Endothelial cell (in vitro differentiated cells): ENCODE results near the gene VEGFB. TPM values are rescaled to one million over a fixed set of nuclear protein-coding genes. Genes with fewer than 3 reads are reported as not detected.
A peak's percentile ranks its signal among the peaks of the same experiment; 100 is the strongest.

Source experiments
- DNase-seq: peaks from one replicate; pipeline ENCODE4 v3.0.0; 2021; ENCODE audit warnings: low spot score
- H3K27ac Mint-ChIP-seq: one replicate; pipeline ENCODE4 v1.8.0; 2021; ENCODE audit warnings: mixed read lengths, inconsistent platforms; ENCODE audit not compliant: unreplicated experiment
- H3K27me3 Mint-ChIP-seq: one replicate; pipeline ENCODE4 v1.8.0; 2021; ENCODE audit warnings: mild to moderate bottlenecking, moderate library complexity, mixed read lengths, inconsistent platforms; ENCODE audit not compliant: unreplicated experiment
- H3K36me3 Mint-ChIP-seq: one replicate; pipeline ENCODE4 v1.8.0; 2021; ENCODE audit warnings: mild to moderate bottlenecking, low read depth, mixed read lengths, inconsistent platforms; ENCODE audit not compliant: unreplicated experiment
- H3K4me1 Mint-ChIP-seq: one replicate; pipeline ENCODE4 v1.8.0; 2021; ENCODE audit warnings: mild to moderate bottlenecking, mixed read lengths, inconsistent platforms; ENCODE audit not compliant: unreplicated experiment
- H3K4me3 Mint-ChIP-seq: one replicate; pipeline ENCODE4 v1.8.0; 2021; ENCODE audit warnings: mild to moderate bottlenecking, mixed read lengths, inconsistent platforms; ENCODE audit not compliant: unreplicated experiment
- H3K9me3 Mint-ChIP-seq: one replicate; pipeline ENCODE4 v1.8.0; 2021; ENCODE audit warnings: mixed read lengths, inconsistent platforms; ENCODE audit not compliant: unreplicated experiment
- total RNA-seq: library from RNA; stranded (reverse); fragmentation: NEBNext Ultra II Directional; extraction: Animal tissue kit (Norgen Biotek cat#: 25700); gene quantifications from one replicate; pipeline ENCODE4 v1.2.1, GENCODE V29; 2021; ENCODE audit not compliant: unreplicated experiment
- TF ChIP-seq, protein P1 (sequence below): fragments of 200-600 bp; sonication (generic); IDR thresholded peaks from one replicate; pipeline ENCODE4 v1.5.0; 2021; ENCODE audit warnings: antibody characterized with exemption; ENCODE audit not compliant: unreplicated experiment

VEGFB gene
- total RNA-seq, 1 donor from 2014 or later: 11.5 TPM

DNA sequence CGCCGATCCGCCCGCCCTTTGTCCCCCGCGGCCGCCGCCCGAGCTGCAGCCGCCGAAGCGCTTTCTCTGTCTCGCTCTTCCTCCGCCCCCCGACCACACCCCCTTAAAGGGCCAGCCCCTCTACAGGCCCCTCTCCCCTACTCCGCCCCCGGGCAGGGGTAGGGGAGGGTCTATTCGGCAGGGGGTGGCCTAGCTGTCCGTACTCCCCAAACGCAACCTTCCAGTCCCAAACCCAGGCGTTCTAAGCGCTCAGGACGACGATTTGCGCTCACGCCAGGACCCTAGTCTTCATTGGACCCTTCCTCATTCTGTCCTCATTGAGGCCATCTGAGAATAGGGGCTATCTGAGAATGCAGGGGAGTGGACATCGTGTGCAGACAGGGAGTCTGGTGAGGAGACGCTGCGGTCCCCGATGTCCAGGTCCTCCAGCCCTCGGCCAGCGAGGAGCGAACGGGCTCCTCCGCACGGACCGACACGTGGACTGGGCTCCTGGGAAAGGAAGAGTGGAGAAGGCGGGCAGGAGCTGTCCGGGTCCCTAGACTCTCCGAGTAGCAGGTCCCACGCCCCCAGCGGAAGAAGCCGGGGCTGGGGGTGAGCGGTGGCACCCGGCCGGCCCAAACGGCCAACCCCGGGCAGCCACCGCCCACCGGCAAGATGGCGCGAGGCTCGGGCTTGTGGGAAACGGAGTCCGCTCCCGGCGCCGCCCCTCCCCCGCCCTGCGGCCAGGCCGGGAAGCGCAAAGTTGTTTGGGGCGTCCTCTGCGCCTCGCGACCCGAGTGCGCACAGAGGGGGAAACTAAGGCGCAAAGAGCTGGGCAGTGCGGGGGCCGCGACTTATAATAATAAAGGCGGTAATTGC is 12.7 kb downstream of the VEGFB start, which contains the start of gene PPP1R14B:
PPP1R14B (minus strand) TSS at position 73 of the 858 bp plus-strand sequence. CDS start 270 bp downstream, outside the sequence.
- TF ChIP-seq, protein P1, sequence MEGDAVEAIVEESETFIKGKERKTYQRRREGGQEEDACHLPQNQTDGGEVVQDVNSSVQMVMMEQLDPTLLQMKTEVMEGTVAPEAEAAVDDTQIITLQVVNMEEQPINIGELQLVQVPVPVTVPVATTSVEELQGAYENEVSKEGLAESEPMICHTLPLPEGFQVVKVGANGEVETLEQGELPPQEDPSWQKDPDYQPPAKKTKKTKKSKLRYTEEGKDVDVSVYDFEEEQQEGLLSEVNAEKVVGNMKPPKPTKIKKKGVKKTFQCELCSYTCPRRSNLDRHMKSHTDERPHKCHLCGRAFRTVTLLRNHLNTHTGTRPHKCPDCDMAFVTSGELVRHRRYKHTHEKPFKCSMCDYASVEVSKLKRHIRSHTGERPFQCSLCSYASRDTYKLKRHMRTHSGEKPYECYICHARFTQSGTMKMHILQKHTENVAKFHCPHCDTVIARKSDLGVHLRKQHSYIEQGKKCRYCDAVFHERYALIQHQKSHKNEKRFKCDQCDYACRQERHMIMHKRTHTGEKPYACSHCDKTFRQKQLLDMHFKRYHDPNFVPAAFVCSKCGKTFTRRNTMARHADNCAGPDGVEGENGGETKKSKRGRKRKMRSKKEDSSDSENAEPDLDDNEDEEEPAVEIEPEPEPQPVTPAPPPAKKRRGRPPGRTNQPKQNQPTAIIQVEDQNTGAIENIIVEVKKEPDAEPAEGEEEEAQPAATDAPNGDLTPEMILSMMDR: peak; percentile 8
- Mint-ChIP-seq H3K9me3 (no peaks in the 10 kb centered on the region), H3K27ac (peak within 1 kb of the TSS; percentile 85), H3K4me1 (peaks cover 26% of the 10 kb centered on the region), H3K36me3 (peaks cover 11% of the 10 kb centered on the region), H3K4me3 (peak within 1 kb of the TSS; percentile 93), H3K27me3 (peaks cover 10% of the 10 kb centered on the region)
- DNase-seq: peak; percentile 84

DNA sequence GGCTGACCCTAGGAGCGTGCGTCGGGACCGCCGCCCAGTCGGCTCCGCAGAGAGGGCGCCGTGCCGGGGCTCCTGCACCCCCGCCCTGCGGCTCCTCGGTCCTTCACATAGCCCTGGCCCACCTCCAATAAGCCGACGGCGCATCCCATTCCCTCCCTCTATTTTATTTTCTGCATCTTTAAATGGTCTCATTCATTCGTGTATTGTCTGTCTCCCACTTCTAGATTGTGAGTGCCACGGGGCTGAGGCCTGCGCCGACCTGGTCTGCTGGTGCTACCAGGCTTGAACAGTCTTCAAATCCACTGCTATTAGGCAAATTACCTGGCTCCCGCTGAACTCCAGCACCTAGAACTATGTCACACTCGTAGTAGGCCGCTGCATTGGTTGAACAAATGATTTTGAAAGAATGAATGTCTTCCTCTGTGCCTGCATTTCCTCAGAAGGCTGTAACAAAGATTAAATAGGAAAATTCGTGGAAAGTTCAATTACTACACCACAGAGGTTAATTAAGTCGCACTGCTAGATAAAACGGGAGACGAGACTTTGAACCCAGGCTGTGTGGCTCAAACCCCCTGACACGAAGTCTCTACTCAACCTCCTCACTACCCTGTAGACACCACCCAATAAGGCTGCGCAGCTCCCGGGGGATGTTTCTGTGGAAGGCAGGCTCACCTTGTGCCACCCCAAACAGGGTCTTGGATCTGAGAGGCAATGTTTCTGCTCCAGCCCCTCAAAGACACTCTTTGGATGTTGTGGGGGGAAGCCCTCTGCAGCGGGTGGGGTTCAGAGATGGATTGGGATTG is 13.5 kb downstream of the VEGFB start:
- Mint-ChIP-seq H3K9me3 (no peaks in the 10 kb centered on the region), H3K4me1 (peaks cover 26% of the 10 kb centered on the region), H3K4me3 (peak overlapping the region; percentile 86), H3K27me3 (peaks cover 7% of the 10 kb centered on the region), H3K27ac (peak overlapping the region; percentile 85), H3K36me3 (peaks cover 11% of the 10 kb centered on the region)
- TF ChIP-seq, protein P1: no peak
- DNase-seq: no peak

DNA sequence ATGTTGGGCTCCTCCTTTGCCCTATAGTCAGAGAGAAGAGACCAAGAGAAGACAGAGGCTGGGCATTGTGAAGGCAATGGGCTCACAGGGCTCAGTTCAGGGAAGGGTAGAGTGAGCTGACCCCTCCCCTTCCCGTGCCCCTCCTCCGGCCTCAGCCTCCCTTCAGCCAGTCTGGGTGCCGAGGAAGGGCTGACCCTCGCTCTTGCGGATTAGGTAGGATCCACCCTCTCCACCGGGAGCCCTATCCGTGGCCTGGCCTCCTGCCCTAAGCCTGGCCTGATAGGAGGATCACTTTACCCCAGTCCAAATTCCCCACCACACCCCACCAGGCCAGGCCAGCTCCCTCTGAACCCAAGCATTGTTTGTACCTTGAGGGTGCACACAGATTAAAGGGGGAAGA is 14.2 kb downstream of the VEGFB start:
- no peaks in the 10 kb centered on the region for H3K9me3 Mint-ChIP-seq
- peaks cover 6% of the 10 kb centered on the region for H3K27me3 Mint-ChIP-seq
- peak overlapping the region; percentile 86 for H3K4me3 Mint-ChIP-seq
- peaks cover 7% of the 10 kb centered on the region for H3K36me3 Mint-ChIP-seq
- H3K4me1 Mint-ChIP-seq: peaks cover 26% of the 10 kb centered on the region
- TF ChIP-seq, protein P1: no peak
- H3K27ac Mint-ChIP-seq: peak overlapping the region; percentile 36
- no peak for DNase-seq

DNA sequence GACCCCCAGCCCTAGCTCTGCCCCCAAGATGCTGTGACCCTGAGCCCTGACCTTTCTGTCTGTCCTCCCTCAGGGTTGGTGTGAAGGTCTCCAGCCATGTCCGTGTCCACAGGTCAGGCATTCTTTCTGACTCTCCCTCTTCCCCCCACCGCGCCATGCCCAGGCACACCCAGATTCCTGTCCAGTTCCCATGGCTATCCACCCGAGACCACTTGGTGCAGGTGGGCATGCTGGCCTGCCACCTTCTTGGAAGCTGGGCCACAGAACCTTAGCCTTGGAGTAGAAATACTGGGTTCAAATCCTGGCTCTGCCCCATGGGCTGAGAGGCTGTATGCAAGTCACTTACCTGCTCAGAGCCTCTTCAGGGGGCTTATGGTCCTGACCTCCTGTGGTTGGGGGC is 14.7 kb downstream of the VEGFB start:
- Mint-ChIP-seq H3K27me3 (peaks cover 10% of the 10 kb centered on the region), H3K4me3 (no peak overlapping the region), H3K36me3 (peaks cover 4% of the 10 kb centered on the region), H3K4me1 (peaks cover 31% of the 10 kb centered on the region), H3K27ac (peak overlapping the region; percentile 36), H3K9me3 (no peaks in the 10 kb centered on the region)
- TF ChIP-seq, protein P1: no peak
- no peak for DNase-seq
